ENCODE results near the gene KIRREL3.

The KIRREL3 gene

DNA sequence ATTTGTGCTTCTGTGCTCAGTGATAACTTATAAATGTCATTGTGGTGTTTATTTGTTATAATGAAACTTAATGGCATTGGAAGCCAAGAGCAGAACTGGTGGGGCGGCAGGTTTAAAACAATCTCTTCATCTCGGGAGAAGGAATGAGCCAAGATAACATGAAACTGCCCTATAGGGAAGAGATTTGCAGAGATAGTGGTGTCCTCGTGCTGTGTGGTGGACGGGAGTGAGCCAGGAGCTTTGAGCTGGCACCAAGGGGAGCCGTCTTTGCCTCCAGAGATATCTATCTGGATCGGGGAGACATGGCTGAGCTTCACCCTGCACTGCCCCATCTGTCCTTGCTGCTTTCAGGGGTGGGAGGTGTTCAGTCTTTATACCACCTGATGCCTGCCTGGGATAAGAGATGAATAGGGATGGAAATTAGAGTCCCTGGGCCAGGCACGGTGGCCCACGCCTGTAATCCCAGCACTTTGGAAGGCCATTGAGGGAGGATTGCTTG lies 455.5 kb downstream of the KIRREL3 start:
- Histone ChIP-seq H3K4me3 (ENCODE audit: low read depth in 1 of 2, low read length in 2 of 2) (no peak overlapping the region), H3K4me1 (ENCODE audit: control insufficient read depth in 1 of 2, insufficient read depth in 2 of 2, low read length in 2 of 2) (no peaks in the 10 kb centered on the region), H3K36me3 (ENCODE audit: control insufficient read depth in 1 of 2, insufficient read depth in 2 of 2, low read length in 2 of 2) (no peaks in the 10 kb centered on the region), H3K27me3 (ENCODE audit: control insufficient read depth in 1 of 2, insufficient read depth in 2 of 2, low read length in 2 of 2) (no peaks in the 10 kb centered on the region), H3K9ac (ENCODE audit: low read depth in 1 of 2, low read length in 2 of 2) (no peak overlapping the region), H3K27ac (ENCODE audit: low read depth, low read length) (no peak overlapping the region), H3K9me3 (ENCODE audit: control insufficient read depth in 1 of 2, low read length in 2 of 2) (no peaks in the 10 kb centered on the region)

DNA sequence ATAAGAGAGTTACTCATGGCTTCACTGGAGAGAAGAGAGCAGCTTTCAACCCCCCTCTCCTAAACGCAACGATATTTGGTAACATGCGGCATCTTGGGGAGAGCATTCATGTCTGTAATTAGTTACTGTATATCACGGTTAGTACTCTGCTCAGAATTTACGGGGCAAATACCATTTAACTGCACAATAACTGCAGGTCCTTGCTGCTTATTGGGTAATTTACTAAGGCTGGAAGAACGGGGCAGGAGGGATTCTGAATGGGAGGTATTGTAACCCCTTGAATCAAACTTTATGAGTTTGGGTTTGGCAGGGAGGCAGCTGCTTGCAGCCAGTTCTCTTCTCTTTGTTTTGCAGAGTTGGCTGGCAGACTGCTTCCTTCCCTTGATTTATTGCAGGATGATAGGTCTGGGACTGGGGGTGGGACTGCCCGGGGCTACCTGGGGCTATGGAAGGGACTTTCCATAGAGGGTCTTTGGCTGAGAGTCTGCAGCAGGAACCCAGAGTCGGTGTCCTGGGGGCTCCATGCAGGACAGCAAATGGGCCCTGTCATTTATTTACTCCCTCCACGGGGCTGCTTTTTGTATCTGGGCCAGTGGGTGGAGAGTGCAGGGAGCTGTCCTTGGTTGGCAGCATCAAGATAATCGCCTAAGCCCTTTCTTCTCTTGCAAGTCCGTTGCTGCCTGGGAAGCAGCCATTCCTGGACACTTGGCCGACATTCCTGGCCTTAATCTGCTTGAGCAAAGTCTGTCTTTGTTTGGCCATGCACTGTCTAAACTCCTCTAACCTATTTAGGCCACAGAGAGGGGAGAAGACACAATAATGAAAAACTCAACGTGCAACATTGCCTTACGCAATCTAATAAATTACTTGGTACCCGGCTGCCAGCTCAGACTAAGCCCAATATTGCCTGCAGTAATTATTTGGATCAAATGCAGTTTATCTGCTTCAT lies 456.2 kb downstream of the KIRREL3 start:
- no peaks in the 10 kb centered on the region for H3K36me3 ChIP-seq (ENCODE audit: control insufficient read depth in 1 of 2, insufficient read depth in 2 of 2, low read length in 2 of 2)
- H3K9me3 ChIP-seq (ENCODE audit: control insufficient read depth in 1 of 2, low read length in 2 of 2), result no peaks in the 10 kb centered on the region
- H3K4me1 ChIP-seq (ENCODE audit: control insufficient read depth in 1 of 2, insufficient read depth in 2 of 2, low read length in 2 of 2), result no peaks in the 10 kb centered on the region
- no peak overlapping the region for H3K9ac ChIP-seq (ENCODE audit: low read depth in 1 of 2, low read length in 2 of 2)
- no peak overlapping the region for H3K4me3 ChIP-seq (ENCODE audit: low read depth in 1 of 2, low read length in 2 of 2)
- H3K27me3 ChIP-seq (ENCODE audit: control insufficient read depth in 1 of 2, insufficient read depth in 2 of 2, low read length in 2 of 2), result no peaks in the 10 kb centered on the region
- H3K27ac ChIP-seq (ENCODE audit: low read depth, low read length), result no peak overlapping the region

DNA sequence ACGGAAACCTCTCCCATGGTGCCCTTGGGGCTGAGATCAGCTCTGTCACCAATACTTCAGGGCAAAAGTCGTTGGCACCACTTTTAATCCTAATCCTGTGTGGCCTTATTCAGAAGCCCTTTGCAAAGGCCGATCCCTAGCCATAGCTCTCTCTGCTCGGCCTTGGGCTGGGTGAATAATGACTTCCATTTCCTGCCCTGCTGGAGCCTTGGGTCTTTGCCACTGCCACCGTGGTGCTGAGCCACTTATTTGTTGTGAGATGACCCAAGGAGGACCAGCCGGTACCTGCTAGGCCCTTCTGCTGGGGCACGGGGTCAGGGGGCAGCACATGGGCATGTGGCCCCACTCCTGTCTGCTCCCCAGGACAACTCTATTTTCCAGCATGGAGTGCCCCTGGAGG lies 456.9 kb downstream of the KIRREL3 start:
- no peak overlapping the region for H3K9ac ChIP-seq (ENCODE audit: low read depth in 1 of 2, low read length in 2 of 2)
- no peaks in the 10 kb centered on the region for H3K9me3 ChIP-seq (ENCODE audit: control insufficient read depth in 1 of 2, low read length in 2 of 2)
- H3K36me3 ChIP-seq (ENCODE audit: control insufficient read depth in 1 of 2, insufficient read depth in 2 of 2, low read length in 2 of 2), result no peaks in the 10 kb centered on the region
- no peaks in the 10 kb centered on the region for H3K4me1 ChIP-seq (ENCODE audit: control insufficient read depth in 1 of 2, insufficient read depth in 2 of 2, low read length in 2 of 2)
- no peak overlapping the region for H3K4me3 ChIP-seq (ENCODE audit: low read depth in 1 of 2, low read length in 2 of 2)
- H3K27me3 ChIP-seq (ENCODE audit: control insufficient read depth in 1 of 2, insufficient read depth in 2 of 2, low read length in 2 of 2), result no peaks in the 10 kb centered on the region
- no peak overlapping the region for H3K27ac ChIP-seq (ENCODE audit: low read depth, low read length)

DNA sequence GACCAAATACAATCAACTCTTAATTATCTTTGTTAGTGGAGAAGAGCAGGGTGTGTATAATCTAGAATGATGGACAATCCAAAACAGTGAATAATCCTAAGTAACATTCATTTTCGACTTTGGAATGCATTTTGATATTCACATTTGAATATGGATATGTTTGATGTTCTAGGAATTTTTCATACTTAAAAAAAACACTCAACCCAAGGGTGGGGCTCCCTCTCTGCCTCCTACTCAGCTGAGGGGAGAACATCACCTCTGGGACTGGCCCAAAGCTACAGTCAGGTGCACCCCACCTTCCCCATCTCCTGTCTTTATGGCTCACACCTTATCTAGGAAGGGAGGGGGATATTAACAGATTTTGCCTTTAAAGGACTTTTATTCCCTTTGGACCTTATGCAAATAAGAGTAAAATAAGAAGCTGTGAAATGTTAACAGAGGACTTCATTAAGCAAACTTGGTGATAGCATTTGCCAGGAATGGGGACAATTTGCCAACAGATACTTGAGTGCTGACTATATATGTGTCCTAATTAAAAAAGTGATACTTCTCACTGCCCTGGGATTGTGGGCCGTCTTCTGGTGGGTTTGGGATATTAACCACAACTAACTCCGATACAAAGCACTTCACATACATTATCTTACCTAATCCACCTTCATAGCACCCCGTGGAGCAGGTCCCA lies 458.1 kb downstream of the KIRREL3 start:
- no peaks in the 10 kb centered on the region for H3K36me3 ChIP-seq (ENCODE audit: control insufficient read depth in 1 of 2, insufficient read depth in 2 of 2, low read length in 2 of 2)
- H3K9ac ChIP-seq (ENCODE audit: low read depth in 1 of 2, low read length in 2 of 2), result no peak overlapping the region
- H3K4me3 ChIP-seq (ENCODE audit: low read depth in 1 of 2, low read length in 2 of 2), result no peak overlapping the region
- H3K27me3 ChIP-seq (ENCODE audit: control insufficient read depth in 1 of 2, insufficient read depth in 2 of 2, low read length in 2 of 2), result no peaks in the 10 kb centered on the region
- H3K27ac ChIP-seq (ENCODE audit: low read depth, low read length), result no peak overlapping the region
- H3K4me1 ChIP-seq (ENCODE audit: control insufficient read depth in 1 of 2, insufficient read depth in 2 of 2, low read length in 2 of 2), result no peaks in the 10 kb centered on the region
- no peaks in the 10 kb centered on the region for H3K9me3 ChIP-seq (ENCODE audit: control insufficient read depth in 1 of 2, low read length in 2 of 2)

DNA sequence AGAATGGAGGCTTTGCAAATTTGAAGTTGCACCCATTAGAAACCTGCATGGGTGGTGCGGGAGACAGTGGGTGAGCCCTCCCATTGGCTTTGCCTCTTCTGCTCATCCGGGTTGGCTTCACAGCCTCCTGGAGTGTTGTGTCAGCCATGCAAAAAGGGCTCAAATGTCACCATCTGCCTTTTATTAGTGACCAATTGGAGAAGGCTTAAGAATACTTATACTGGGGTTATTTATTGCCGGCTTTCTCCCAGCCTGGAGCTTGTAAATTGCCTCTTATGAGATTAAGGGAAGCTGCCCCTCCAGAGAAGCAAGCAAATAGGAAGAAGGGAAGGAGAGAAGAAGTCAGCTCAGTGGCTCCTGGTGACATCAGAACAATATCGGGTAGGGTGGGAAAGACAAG lies 462.5 kb downstream of the KIRREL3 start:
- H3K4me1 ChIP-seq (ENCODE audit: control insufficient read depth in 1 of 2, insufficient read depth in 2 of 2, low read length in 2 of 2), result no peaks in the 10 kb centered on the region
- H3K9me3 ChIP-seq (ENCODE audit: control insufficient read depth in 1 of 2, low read length in 2 of 2), result no peaks in the 10 kb centered on the region
- H3K27ac ChIP-seq (ENCODE audit: low read depth, low read length), result no peak overlapping the region
- H3K27me3 ChIP-seq (ENCODE audit: control insufficient read depth in 1 of 2, insufficient read depth in 2 of 2, low read length in 2 of 2), result no peaks in the 10 kb centered on the region
- H3K4me3 ChIP-seq (ENCODE audit: low read depth in 1 of 2, low read length in 2 of 2), result no peak overlapping the region
- no peaks in the 10 kb centered on the region for H3K36me3 ChIP-seq (ENCODE audit: control insufficient read depth in 1 of 2, insufficient read depth in 2 of 2, low read length in 2 of 2)
- H3K9ac ChIP-seq (ENCODE audit: low read depth in 1 of 2, low read length in 2 of 2), result no peak overlapping the region

DNA sequence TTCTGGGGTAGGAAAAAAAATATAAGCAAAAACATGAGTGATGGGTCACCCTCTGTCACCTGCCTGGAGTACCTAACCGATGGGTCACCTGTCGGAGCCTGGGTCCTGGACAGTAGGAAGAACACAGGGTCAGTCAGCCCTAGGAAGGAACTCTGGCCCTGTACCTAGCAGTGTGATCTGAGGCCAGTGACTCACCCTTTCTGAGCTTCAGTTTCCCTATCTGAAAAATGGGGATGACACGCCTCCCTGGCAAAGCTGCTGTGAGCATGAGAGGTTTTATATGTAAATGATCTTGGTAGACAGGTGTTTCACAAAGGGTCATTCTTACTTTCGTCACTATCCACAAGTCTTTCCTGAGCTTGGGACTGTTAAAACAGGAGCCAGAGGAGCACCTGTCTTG lies 463.1 kb downstream of the KIRREL3 start:
- Histone ChIP-seq H3K27me3 (ENCODE audit: control insufficient read depth in 1 of 2, insufficient read depth in 2 of 2, low read length in 2 of 2) (no peaks in the 10 kb centered on the region), H3K4me1 (ENCODE audit: control insufficient read depth in 1 of 2, insufficient read depth in 2 of 2, low read length in 2 of 2) (no peaks in the 10 kb centered on the region), H3K4me3 (ENCODE audit: low read depth in 1 of 2, low read length in 2 of 2) (no peak overlapping the region), H3K9ac (ENCODE audit: low read depth in 1 of 2, low read length in 2 of 2) (no peak overlapping the region), H3K36me3 (ENCODE audit: control insufficient read depth in 1 of 2, insufficient read depth in 2 of 2, low read length in 2 of 2) (no peaks in the 10 kb centered on the region), H3K9me3 (ENCODE audit: control insufficient read depth in 1 of 2, low read length in 2 of 2) (no peaks in the 10 kb centered on the region), H3K27ac (ENCODE audit: low read depth, low read length) (no peak overlapping the region)

DNA sequence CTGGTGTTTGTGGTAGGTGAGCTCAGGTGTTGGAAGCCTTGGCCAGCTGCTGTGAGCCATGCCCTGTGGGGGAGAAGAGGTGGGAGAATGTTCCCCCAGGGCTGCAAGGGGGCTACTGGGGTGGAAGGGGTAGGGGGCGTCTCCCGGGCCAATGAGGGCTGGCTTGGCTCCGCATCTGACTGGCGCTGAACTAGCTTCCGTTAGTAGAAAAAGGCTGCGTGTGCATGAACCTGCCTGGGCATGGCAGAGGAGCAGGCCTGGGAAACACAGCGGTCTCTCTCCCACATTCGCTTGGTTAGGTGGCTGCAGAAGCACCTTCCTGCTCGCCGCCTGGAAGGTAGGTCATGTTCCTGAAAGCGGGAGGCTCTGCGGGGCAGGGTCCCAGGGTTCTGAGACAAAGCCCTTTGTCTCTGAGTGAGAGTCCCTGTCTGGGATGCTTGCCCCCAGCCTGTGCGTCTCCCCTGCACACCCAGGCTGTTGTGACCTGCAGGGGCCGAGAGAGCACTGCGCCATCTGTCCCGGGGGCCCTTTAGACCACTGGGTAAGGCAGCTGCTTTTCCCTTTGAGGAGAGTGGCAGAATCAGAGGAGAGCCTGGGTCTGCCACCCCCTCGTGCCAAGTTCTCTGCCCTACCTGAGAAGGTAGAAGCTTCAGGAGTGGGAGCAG lies 466.3 kb downstream of the KIRREL3 start:
- H3K4me3 ChIP-seq (ENCODE audit: low read depth in 1 of 2, low read length in 2 of 2), result no peak overlapping the region

DNA sequence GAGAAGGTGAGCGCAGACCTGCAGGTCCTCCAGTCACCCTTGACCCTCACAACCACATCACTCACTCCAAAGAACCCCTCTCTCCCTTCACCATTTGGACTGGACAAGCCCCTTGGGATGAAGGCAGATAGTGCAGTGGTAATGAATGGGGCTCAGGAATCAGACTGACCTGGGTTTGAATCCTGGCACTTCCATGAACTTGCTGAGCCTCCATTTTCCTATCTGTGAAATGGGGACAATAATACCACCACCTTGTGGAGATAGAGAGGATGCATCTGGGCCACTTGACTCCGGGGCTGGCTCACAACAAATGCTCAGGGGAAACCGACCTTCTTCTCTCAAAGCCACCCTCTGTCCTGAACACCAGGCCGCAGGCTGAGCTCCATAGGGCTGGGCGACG lies 467.0 kb downstream of the KIRREL3 start:
- Histone ChIP-seq H3K9me3 (ENCODE audit: control insufficient read depth in 1 of 2, low read length in 2 of 2) (no peaks in the 10 kb centered on the region), H3K4me3 (ENCODE audit: low read depth in 1 of 2, low read length in 2 of 2) (no peak overlapping the region), H3K27me3 (ENCODE audit: control insufficient read depth in 1 of 2, insufficient read depth in 2 of 2, low read length in 2 of 2) (no peaks in the 10 kb centered on the region), H3K9ac (ENCODE audit: low read depth in 1 of 2, low read length in 2 of 2) (no peak overlapping the region), H3K36me3 (ENCODE audit: control insufficient read depth in 1 of 2, insufficient read depth in 2 of 2, low read length in 2 of 2) (no peaks in the 10 kb centered on the region), H3K27ac (ENCODE audit: low read depth, low read length) (no peak overlapping the region), H3K4me1 (ENCODE audit: control insufficient read depth in 1 of 2, insufficient read depth in 2 of 2, low read length in 2 of 2) (no peaks in the 10 kb centered on the region)

More for the DNA sequence above, 466.3 kb downstream of the KIRREL3 start:
- H3K27me3 ChIP-seq (ENCODE audit: control insufficient read depth in 1 of 2, insufficient read depth in 2 of 2, low read length in 2 of 2), result no peaks in the 10 kb centered on the region
- H3K9me3 ChIP-seq (ENCODE audit: control insufficient read depth in 1 of 2, low read length in 2 of 2), result no peaks in the 10 kb centered on the region
- H3K27ac ChIP-seq (ENCODE audit: low read depth, low read length), result no peak overlapping the region
- no peak overlapping the region for H3K9ac ChIP-seq (ENCODE audit: low read depth in 1 of 2, low read length in 2 of 2)
- no peaks in the 10 kb centered on the region for H3K36me3 ChIP-seq (ENCODE audit: control insufficient read depth in 1 of 2, insufficient read depth in 2 of 2, low read length in 2 of 2)
- H3K4me1 ChIP-seq (ENCODE audit: control insufficient read depth in 1 of 2, insufficient read depth in 2 of 2, low read length in 2 of 2), result no peaks in the 10 kb centered on the region

DNA sequence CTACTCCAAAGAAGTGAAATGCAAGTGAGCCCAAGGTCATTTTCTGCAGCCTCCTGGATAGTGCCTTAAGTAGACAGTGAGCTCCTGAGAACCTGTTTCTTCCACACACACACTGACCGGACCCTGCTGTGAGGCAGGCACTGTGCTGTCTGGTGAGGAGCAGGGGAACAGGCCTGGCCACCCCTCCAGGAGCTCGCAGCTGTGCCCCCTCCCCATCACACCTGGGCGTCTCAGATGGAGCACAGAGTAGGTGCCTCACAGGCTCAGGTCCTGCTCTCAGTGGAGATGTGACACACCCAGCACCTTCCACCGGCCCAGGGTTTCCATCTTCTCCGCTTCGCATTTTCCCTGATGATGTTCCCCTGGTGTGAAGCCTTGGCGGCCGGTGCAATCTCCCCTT lies 470.2 kb downstream of the KIRREL3 start:
- no peaks in the 10 kb centered on the region for H3K4me1 ChIP-seq (ENCODE audit: control insufficient read depth in 1 of 2, insufficient read depth in 2 of 2, low read length in 2 of 2)
- H3K27me3 ChIP-seq (ENCODE audit: control insufficient read depth in 1 of 2, insufficient read depth in 2 of 2, low read length in 2 of 2), result peaks cover 0 to 4% of the 10 kb centered on the region in 2 donors
- no peak overlapping the region for H3K9ac ChIP-seq (ENCODE audit: low read depth in 1 of 2, low read length in 2 of 2)
- no peak overlapping the region for H3K4me3 ChIP-seq (ENCODE audit: low read depth in 1 of 2, low read length in 2 of 2)
- no peaks in the 10 kb centered on the region for H3K9me3 ChIP-seq (ENCODE audit: control insufficient read depth in 1 of 2, low read length in 2 of 2)
- H3K36me3 ChIP-seq (ENCODE audit: control insufficient read depth in 1 of 2, insufficient read depth in 2 of 2, low read length in 2 of 2), result no peaks in the 10 kb centered on the region
- no peak overlapping the region for H3K27ac ChIP-seq (ENCODE audit: low read depth, low read length)

DNA sequence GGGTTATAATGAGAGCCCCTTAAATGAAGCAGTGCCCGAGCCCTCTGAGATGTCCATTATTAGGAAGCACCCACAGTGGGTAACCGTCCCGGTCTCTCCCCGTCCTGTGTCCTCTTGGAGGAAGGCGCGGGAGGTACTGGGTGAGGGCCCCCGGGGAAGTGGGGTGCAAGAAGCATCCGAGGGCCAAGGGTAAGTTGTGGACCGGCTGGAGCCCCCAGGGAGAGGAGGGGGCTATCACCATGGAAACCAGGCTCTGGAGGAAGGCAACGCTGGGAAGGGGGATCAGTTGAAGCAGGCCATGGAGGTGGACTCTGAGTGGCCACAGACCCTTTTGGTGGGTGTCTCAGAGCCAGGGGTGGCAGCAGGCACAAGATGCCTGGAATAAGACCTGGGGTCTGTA lies 471.5 kb downstream of the KIRREL3 start:
- H3K27me3 ChIP-seq (ENCODE audit: control insufficient read depth in 1 of 2, insufficient read depth in 2 of 2, low read length in 2 of 2), result peaks cover 0 to 4% of the 10 kb centered on the region in 2 donors
- H3K36me3 ChIP-seq (ENCODE audit: control insufficient read depth in 1 of 2, insufficient read depth in 2 of 2, low read length in 2 of 2), result no peaks in the 10 kb centered on the region
- H3K9ac ChIP-seq (ENCODE audit: low read depth in 1 of 2, low read length in 2 of 2), result no peak overlapping the region
- H3K27ac ChIP-seq (ENCODE audit: low read depth, low read length), result no peak overlapping the region
- no peaks in the 10 kb centered on the region for H3K4me1 ChIP-seq (ENCODE audit: control insufficient read depth in 1 of 2, insufficient read depth in 2 of 2, low read length in 2 of 2)
- H3K9me3 ChIP-seq (ENCODE audit: control insufficient read depth in 1 of 2, low read length in 2 of 2), result no peaks in the 10 kb centered on the region
- H3K4me3 ChIP-seq (ENCODE audit: low read depth in 1 of 2, low read length in 2 of 2), result no peak overlapping the region
